Measurements from ENCODE around the gene PDGFA.
A peak's percentile ranks its signal among the peaks of the same experiment; 100 is the strongest.

Gene PDGFA

DNA sequence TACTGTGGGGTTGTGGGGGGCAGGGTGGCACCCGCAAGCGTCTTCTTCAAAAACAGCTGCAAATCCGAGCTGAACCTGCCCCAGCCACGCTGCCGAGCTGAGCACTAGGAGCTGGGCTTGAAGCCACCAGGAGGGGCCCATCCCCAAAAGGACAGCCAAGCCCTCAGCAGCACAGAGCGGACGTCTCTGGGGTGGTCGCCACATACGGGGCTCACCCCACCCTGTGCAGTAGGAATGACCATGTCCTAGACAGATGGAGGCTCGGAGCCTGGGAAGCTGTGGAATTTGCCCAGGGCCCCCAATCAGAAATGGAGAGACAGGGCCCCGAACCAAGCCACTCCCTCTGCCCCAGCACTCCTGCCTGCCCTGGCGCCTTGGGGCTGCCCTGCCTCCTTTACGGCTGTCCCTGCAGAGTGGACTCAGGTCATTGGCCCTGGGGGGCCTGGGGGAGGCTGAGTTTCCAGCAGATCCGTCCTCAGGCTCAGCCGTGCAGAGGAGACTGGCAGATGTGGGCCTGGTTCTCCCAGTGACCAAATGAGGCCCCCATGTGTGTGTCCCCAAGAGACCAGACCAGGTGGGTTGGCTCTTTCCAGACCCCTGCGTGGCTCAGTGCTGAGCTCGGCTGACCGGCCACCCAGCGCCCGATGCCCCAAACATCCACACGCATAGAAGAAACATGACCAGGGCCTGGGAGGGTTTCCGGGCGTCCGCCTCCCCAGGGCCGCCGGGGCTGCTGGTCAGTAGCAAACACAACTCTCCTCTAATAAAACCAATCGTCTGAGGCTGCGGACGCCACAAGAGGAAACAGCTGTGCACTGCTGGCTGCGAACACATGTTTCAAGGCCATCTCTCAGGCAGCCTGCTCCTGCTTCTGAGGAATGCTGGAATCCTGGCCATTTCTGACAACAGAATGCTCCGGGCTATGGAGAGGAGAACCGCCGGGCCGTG is 54.9 kb downstream of the PDGFA start:
- TF ChIP-seq, protein P1, sequence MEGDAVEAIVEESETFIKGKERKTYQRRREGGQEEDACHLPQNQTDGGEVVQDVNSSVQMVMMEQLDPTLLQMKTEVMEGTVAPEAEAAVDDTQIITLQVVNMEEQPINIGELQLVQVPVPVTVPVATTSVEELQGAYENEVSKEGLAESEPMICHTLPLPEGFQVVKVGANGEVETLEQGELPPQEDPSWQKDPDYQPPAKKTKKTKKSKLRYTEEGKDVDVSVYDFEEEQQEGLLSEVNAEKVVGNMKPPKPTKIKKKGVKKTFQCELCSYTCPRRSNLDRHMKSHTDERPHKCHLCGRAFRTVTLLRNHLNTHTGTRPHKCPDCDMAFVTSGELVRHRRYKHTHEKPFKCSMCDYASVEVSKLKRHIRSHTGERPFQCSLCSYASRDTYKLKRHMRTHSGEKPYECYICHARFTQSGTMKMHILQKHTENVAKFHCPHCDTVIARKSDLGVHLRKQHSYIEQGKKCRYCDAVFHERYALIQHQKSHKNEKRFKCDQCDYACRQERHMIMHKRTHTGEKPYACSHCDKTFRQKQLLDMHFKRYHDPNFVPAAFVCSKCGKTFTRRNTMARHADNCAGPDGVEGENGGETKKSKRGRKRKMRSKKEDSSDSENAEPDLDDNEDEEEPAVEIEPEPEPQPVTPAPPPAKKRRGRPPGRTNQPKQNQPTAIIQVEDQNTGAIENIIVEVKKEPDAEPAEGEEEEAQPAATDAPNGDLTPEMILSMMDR (conservative IDR thresholded peaks at IDR 0.05; ENCODE audit: low read depth, low read length): no peak
- no peak overlapping the region for H3K4me3 ChIP-seq (ENCODE audit: low read depth, low read length)
- peak; percentile 82 for DNase-seq (ENCODE audit: low read depth)

DNA sequence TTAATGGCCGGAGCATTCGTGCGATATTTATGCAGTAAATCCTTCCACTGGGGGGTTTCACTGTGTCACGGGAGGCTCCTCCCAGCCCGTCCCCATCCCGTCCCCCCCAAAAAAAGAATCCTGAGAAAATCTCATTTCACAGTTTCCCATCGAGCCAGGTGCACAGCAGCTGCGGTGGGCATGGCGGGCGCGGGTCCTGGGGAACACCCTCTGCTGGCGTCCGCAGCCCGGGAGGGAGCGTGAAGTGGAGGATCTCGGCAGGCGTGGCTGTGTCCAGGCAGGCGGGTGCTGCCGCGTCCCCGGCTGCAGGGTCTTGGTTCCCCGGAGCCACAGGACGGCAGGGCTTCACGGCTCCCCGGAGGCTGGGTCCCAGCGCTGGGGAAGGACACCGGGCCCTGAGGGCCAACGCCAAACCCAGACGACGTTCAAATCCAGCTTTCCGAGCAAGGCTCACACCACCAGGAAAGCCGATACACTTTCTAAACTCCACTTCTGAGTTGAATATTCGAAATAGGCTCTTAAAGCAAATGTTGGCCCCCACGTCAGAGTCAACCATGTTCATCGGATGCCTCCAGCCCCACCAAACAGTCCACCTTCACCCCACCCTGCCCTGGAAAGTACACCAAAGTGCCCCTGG is 55.7 kb downstream of the PDGFA start:
- DNase-seq (ENCODE audit: low read depth): no peak
- TF ChIP-seq, protein P1 (conservative IDR thresholded peaks at IDR 0.05; ENCODE audit: low read depth, low read length): no peak
- no peak overlapping the region for H3K4me3 ChIP-seq (ENCODE audit: low read depth, low read length)

DNA sequence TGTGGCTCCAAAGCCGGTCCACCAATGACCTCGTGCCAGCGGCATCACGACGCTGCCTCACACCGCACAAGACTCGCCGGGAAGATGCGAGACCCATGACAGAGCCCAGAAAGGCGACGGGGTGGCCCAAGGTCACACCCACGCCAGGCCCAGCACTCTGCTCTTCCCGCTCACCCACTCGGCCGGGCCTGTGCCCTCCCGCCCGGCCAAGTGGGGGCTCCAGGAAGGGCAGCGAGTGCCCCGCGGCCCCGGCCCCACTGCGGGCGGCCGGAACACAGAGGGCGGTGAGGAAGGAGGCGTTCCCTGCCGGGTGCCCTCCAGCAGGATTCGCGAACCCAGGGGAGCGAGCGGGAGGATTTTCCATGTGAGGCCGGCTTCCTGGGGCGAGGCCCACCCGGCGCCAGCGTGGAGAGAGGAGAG is 56.3 kb downstream of the PDGFA start:
- no peak for DNase-seq (ENCODE audit: low read depth)
- no peak overlapping the region for H3K4me3 ChIP-seq (ENCODE audit: low read depth, low read length)

DNA sequence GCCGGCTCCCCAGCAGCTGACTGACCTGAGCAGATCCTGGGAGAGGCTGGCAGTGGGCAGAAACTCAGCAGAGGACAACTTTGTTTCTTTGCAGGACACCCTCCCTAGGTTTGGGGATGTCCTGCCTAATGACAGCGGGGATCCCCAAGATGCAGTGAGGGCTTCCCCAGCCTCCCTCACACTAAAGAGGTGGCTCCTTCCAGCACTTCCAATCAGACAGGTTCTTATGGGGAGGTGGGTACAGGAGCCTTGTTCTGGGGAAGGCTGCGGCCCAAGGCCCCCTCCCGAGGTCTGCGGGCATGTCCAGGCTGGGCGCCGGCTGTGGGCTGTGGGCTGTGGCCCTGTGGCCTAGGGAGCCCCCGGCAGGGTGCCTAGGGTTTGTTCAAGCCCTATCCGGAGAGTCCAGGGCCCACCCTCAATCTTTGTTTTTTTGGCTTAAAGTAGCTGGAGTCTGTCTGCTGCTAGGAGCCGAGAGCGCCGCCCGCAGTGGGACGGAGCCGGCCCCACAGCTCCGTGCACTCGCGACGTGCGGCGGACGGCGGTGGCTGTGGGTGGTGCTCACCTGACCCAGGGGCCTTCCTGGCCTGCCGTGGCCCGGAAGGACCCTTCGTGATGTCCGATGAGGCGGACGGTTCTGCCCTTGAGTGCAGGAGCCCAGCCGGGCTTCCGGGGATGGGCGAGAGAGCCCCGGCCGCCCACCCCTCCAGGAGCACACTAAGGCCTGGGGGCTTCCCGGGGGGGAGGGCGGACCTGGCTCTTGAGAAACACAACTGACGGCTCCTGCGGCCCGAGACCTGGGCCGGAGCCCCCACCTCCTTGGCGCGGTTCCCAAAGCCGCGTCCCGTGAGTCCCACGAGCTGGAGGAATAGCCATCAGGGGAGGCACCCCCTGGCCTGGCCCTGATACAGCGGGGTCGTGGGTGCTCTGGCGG is 57.2 kb downstream of the PDGFA start:
- H3K4me3 ChIP-seq (ENCODE audit: low read depth, low read length): no peak overlapping the region
- TF ChIP-seq, protein P1 (conservative IDR thresholded peaks at IDR 0.05; ENCODE audit: low read depth, low read length): no peak
- no peak for DNase-seq (ENCODE audit: low read depth)

More for the DNA sequence above, 56.3 kb downstream of the PDGFA start:
- TF ChIP-seq, protein P1 (conservative IDR thresholded peaks at IDR 0.05; ENCODE audit: low read depth, low read length): no peak

DNA sequence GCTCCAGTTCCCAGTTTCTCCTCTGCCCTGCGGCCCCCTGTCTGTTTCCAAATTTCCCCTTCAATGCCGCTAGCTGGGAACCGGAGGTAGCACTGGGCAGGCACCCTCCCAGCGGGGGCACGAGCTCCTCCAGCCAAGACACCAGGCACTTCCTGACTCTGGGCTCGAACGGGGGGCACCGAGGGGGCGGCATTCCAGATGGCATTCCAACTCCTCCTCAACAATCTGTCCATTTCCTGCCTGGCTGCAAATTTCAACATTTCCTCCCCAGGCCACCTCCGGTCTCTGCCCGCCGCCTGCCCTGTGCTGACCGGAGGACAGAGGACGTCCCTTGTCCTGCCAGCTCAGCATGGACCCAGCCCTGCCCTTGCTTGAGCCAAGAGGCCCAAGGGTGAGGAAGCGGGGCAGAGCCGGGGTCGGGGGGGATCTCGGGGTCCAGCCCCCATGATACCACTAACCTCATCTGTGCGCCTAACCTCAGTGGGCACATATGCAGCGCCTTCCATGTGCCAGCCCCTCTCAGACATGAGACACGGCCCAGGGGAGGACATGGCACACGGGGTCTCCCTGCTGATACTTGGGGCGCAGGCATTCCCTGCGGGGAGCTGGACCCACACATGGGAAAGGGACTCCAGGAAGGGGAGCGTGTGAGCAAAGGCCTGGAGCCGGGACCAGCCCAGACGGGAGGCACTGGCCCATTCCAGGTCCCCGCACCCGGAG is 58.0 kb downstream of the PDGFA start:
- TF ChIP-seq, protein P1 (conservative IDR thresholded peaks at IDR 0.05; ENCODE audit: low read depth, low read length): no peak
- peak; percentile 28 for DNase-seq (ENCODE audit: low read depth)
- H3K4me3 ChIP-seq (ENCODE audit: low read depth, low read length): no peak overlapping the region

DNA sequence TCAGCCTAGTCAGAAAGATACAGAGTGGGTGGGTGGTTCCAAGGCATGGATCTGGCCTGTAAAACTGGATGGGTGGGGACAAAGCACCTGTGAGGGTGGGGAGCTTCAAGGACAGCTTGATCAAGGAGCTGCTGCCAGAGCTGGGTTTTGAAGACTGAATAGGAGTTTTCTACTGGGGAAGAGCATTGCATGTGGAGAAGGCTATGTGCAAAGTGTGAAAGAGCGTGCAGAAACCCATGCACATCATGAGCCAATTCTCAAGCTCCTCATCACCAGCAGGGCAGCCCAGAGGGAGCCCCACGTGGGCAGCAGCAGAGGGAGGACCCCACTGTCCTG is 58.6 kb downstream of the PDGFA start:
- TF ChIP-seq, protein P1 (conservative IDR thresholded peaks at IDR 0.05; ENCODE audit: low read depth, low read length): no peak
- H3K4me3 ChIP-seq (ENCODE audit: low read depth, low read length): no peak overlapping the region
- DNase-seq (ENCODE audit: low read depth): no peak
